ENCODE data around the gene COQ4. TPM values are rescaled to one million over a fixed set of nuclear protein-coding genes. Genes with fewer than 3 reads are reported as not detected.

The COQ4 gene
- total RNA-seq, 1 experiment from 2014 or later = 45.8 TPM

GRCh38 chr9:128374221-128374675 lies 51.6 kb downstream of the COQ4 start:
- ChIA-PET RAD21 (ENCODE audit: low non-redundant PET in 1 of 2, low total read pairs in 2 of 2, uncharacterized antibody in 2 of 2, unreplicated experiment in 2 of 2) (no interaction called here), CTCF (no interaction called here), POLR2A (interaction anchor here (0.7 kb wide), 1 partner anchor 227 kb away, joined by 3 read pairs; no protein-coding TSS in a partner anchor)
- BruUV-seq (replicated peaks) = no TSS peak
- Histone ChIP-seq H3K9me2 (ENCODE audit: insufficient read depth) (no peaks in the 10 kb centered on the region), H4K20me1 (ENCODE audit: insufficient read depth) (no peaks in the 10 kb centered on the region; the same call in 1 of the 2 replicates), H3K9me3 (ENCODE audit: control insufficient read depth in 1 of 2, insufficient read depth in 1 of 2, low read depth in 1 of 2, low read length in 2 of 2) (no peaks in the 10 kb centered on the region), H3K27me3 (ENCODE audit: insufficient read depth, low read length) (no peaks in the 10 kb centered on the region), H3K36me3 (ENCODE audit: control insufficient read depth in 1 of 2, insufficient read depth in 2 of 2, low read length in 2 of 2) (peaks cover 0 to 8% of the 10 kb centered on the region in 2 experiments; a peak in 2 of 4 replicates), H3K27ac (ENCODE audit: low read depth, low read length) (no peak overlapping the region), H3K4me2 (ENCODE audit: low read length) (no peak overlapping the region), H3K4me1 (ENCODE audit: control insufficient read depth in 1 of 2, insufficient read depth in 2 of 2, low read length in 2 of 2) (peaks cover 13 to 16% of the 10 kb centered on the region in 2 experiments; a peak in 3 of 4 replicates), H2AFZ (ENCODE audit: low read depth, low read length, poor library complexity, severe bottlenecking) (no peak overlapping the region), H3K9ac (ENCODE audit: low read length) (no peak overlapping the region), H3K79me2 (ENCODE audit: insufficient read depth, low read length) (peaks cover 62% of the 10 kb centered on the region), H3K4me3 (replicated peaks in 1 of 2; ENCODE audit: low read depth in 1 of 2, low read length in 2 of 2) (no peak overlapping the region)
- TF ChIP-seq CEBPB (IDR thresholded peaks at IDR 0.05; ENCODE audit: low read depth) = no peak
- TF ChIP-seq, protein P1, sequence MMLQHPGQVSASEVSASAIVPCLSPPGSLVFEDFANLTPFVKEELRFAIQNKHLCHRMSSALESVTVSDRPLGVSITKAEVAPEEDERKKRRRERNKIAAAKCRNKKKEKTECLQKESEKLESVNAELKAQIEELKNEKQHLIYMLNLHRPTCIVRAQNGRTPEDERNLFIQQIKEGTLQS (IDR thresholded peaks at IDR 0.05) = no peak
- TF ChIP-seq ELF1 (IDR thresholded peaks at IDR 0.05; ENCODE audit: borderline replicate concordance, low read depth) = no peak
- TF ChIP-seq, protein P2, sequence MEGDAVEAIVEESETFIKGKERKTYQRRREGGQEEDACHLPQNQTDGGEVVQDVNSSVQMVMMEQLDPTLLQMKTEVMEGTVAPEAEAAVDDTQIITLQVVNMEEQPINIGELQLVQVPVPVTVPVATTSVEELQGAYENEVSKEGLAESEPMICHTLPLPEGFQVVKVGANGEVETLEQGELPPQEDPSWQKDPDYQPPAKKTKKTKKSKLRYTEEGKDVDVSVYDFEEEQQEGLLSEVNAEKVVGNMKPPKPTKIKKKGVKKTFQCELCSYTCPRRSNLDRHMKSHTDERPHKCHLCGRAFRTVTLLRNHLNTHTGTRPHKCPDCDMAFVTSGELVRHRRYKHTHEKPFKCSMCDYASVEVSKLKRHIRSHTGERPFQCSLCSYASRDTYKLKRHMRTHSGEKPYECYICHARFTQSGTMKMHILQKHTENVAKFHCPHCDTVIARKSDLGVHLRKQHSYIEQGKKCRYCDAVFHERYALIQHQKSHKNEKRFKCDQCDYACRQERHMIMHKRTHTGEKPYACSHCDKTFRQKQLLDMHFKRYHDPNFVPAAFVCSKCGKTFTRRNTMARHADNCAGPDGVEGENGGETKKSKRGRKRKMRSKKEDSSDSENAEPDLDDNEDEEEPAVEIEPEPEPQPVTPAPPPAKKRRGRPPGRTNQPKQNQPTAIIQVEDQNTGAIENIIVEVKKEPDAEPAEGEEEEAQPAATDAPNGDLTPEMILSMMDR (IDR thresholded peaks at IDR 0.05 in 2 of 3, conservative IDR thresholded peaks at IDR 0.05 in 1 of 3; ENCODE audit: borderline replicate concordance in 1 of 3, insufficient read depth in 1 of 3, low read depth in 2 of 3, low read length in 2 of 3) = no peak
- no peak for TF ChIP-seq ZNF274 (IDR thresholded peaks at IDR 0.05; ENCODE audit: low read depth, low read length)
- no peak for TF ChIP-seq EZH2 (IDR thresholded peaks at IDR 0.05)
- TF ChIP-seq SRF (IDR thresholded peaks at IDR 0.05; ENCODE audit: low read depth) = no peak
- no peak for TF ChIP-seq TCF7L2 (IDR thresholded peaks at IDR 0.05; ENCODE audit: borderline replicate concordance, extremely low read depth, insufficient read depth, insufficient read length)
- no peak for TF ChIP-seq EGR1 (IDR thresholded peaks at IDR 0.05; ENCODE audit: low read depth)
- TF ChIP-seq FOSL1 (IDR thresholded peaks at IDR 0.05; ENCODE audit: low read depth) = no peak
- no peak for TF ChIP-seq MAX (IDR thresholded peaks at IDR 0.05)
- TF ChIP-seq CBX3 (IDR thresholded peaks at IDR 0.05; ENCODE audit: low read depth) = no peak
- no peak for DNase-seq (ENCODE audit: low read depth, low spot score)
- ATAC-seq = no peak
- intact Hi-C loops (cut with micrococcal nuclease) = no loop called here

Data from HCT116 (cell line).